Measurements from ENCODE around the gene ZNF106.
A peak's percentile ranks its signal among the peaks of the same experiment; 100 is the strongest.

Gene ZNF106

DNA sequence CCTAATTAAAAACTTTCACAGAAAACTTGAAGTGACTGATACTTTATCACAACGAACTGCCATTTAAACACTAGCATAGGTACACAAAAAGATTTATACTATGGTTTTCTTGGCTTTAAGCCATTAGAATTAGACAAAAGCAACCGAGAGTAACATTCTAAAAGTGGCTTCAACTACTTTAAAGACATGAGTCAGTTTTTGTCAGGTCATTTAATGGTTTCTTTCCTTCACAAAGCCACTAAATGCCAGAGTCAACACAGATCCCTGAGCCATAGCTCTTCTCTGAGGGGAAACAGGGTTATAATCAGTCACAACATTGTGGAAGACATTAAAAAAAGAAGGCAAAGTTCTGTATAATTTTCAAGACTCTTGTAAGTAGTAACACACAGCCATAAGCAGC is 77.0 kb downstream of the ZNF106 start:
- DNase-seq (ENCODE audit: low read depth) = no peak
- TF ChIP-seq, protein P1, sequence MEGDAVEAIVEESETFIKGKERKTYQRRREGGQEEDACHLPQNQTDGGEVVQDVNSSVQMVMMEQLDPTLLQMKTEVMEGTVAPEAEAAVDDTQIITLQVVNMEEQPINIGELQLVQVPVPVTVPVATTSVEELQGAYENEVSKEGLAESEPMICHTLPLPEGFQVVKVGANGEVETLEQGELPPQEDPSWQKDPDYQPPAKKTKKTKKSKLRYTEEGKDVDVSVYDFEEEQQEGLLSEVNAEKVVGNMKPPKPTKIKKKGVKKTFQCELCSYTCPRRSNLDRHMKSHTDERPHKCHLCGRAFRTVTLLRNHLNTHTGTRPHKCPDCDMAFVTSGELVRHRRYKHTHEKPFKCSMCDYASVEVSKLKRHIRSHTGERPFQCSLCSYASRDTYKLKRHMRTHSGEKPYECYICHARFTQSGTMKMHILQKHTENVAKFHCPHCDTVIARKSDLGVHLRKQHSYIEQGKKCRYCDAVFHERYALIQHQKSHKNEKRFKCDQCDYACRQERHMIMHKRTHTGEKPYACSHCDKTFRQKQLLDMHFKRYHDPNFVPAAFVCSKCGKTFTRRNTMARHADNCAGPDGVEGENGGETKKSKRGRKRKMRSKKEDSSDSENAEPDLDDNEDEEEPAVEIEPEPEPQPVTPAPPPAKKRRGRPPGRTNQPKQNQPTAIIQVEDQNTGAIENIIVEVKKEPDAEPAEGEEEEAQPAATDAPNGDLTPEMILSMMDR (conservative IDR thresholded peaks at IDR 0.05; ENCODE audit: low read depth, low read length) = no peak
- no peak overlapping the region for H3K4me3 ChIP-seq (ENCODE audit: low read length)

DNA sequence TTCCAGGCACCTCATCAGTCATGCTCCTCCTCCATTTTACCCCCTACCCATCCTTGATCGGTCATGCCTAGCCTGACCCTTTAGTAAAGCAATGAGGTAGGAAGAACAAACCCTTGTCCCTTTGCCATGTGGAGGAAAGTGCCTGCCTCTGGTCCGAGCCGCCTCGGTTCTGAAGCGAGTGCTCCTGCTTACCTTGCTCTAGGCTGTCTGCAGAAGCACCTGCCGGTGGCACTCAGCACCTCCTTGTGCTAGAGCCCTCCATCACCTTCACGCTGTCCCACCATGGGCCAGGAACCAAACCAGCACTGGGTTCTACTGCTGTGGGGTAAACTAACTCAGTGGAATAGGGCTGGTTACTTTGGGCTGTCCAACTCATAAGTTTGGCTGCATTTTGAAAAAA is 79.1 kb downstream of the ZNF106 start:
- TF ChIP-seq, protein P1 (conservative IDR thresholded peaks at IDR 0.05; ENCODE audit: low read depth, low read length) = no peak
- DNase-seq (ENCODE audit: low read depth) = no peak
- H3K4me3 ChIP-seq (ENCODE audit: low read length) = no peak overlapping the region

DNA sequence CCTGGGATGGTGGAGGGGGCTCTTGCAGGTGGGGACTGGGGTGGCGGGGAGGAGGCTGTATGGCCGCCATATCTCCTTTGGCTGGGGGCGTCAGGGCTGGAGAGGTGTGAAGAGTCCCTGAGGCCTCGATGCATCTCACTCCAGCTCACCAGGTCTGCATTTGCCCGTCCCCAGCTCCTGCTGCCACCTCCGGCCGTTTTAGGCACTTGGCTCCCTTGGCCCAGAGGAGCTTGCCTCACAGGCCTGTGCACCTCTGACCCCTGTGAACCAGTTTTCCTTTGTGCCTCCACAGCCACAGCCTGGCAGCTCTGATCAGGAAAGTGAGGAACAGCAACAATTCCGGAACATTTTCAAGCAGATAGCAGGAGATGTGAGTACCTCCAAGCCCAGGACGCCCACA is 81.9 kb downstream of the ZNF106 start:
- TF ChIP-seq, protein P1 (conservative IDR thresholded peaks at IDR 0.05; ENCODE audit: low read depth, low read length) = no peak
- no peak overlapping the region for H3K4me3 ChIP-seq (ENCODE audit: low read length)
- no peak for DNase-seq (ENCODE audit: low read depth)

DNA sequence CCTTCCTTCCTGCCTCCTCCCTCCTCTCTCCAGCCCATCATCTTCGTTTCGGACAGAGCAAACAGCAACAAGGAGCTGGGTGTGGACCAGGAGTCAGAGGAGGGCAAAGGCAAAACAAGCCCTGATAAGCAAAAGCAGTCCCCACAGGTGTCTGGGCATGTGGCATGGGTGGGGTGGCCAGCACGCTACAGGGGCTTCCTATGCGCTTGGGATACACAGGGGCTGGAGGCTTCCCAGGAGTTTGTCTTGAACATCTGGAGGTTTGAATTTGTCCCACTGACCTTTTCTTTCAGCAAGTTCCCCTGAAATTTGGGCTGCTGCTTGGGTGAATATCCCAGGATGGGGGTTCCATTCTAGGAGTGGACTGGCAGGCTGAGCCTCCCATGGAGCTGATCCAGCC is 82.8 kb downstream of the ZNF106 start:
- DNase-seq (ENCODE audit: low read depth) = no peak
- TF ChIP-seq, protein P1 (conservative IDR thresholded peaks at IDR 0.05; ENCODE audit: low read depth, low read length) = no peak
- H3K4me3 ChIP-seq (ENCODE audit: low read length) = no peak overlapping the region

DNA sequence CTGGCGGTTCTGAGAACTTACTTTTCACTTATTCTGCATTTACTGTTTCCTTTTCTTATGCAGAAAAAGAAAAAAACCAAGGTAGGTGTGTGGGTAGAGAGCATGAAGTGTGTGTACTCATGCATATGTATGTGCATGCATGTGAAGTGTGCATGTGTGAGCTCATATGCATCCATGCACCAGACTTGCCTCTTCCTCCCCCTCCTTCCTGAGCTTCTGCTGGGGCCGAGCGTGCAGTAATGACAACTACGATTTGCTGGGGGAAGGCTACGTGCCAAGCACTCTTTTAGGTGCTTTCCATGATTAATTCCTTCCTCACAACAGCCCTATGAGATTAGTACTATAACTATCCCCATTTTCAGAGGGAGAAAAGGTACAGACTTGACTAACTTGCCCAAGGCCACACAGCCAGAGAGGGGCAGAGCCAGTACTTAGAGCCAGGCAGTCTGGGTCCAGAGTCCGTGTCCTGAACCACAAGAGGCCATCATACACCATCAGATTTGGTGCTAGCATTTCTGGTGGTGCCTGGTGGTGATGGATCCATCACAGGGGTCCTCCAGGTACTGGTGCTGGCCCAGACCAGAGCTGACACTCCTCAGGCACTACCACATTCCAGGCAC is 85.0 kb downstream of the ZNF106 start:
- H3K4me3 ChIP-seq (ENCODE audit: low read length) = no peak overlapping the region
- DNase-seq (ENCODE audit: low read depth) = no peak
- TF ChIP-seq, protein P1 (conservative IDR thresholded peaks at IDR 0.05; ENCODE audit: low read depth, low read length) = no peak

DNA sequence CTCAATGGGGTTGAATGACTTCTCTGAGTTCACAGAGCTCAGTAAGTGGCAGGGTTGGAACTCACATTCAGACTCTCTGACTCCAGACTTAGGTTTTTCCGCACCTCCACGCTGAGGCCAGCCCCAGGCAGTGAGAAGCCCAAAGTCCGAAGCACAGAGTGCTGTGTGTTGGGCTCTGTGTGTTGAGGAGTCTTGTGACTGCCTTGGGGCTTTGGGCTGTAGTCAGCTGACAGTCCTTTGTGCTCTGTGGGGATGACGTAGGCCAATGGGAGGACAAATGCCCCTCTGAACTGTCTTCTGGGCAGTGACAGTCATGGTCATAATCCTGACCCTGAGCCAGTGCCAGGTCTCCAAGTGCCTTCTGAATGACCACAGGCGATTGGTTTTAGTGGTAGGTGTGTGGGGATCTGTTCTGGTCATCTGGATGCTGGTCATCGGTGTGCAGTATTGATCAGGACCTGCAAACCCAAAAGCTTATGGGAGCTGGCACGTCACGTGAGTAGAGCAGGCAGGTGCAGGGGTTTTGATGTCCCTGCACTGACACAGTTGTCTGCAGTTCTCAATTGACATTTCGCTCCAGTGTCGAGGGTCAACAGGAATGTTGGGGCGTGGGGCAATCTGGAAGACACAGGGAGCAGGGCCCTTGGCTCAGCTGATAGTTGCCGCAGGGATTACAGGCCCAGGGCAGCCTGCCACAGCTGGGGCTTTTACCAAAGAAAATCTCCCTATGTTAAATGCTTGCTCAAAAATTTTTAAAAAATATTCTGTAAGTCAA is 86.3 kb downstream of the ZNF106 start:
- no peak overlapping the region for H3K4me3 ChIP-seq (ENCODE audit: low read length)
- peak; percentile 56 for DNase-seq (ENCODE audit: low read depth)
- TF ChIP-seq, protein P1 (conservative IDR thresholded peaks at IDR 0.05; ENCODE audit: low read depth, low read length) = no peak

DNA sequence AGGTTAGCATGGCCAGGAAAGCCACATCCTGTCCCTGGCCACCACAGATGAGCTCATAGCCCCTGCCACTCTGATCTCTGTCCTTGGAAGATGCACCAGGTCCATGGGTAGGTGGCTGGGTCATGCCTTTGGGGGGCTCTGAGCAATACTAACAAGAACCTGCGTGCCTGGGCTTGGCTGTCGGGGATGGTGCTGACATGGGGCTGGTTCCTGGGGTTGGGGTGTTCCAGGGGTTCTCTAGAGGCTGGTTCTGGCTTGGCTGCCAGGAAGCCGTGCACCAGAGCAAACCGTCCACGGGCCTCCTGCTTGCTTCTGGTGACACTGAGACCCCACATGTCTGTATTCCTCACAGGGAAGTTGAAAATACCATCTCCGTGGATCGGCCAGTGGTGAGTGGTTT is 87.6 kb downstream of the ZNF106 start:
- no peak for DNase-seq (ENCODE audit: low read depth)
- no peak overlapping the region for H3K4me3 ChIP-seq (ENCODE audit: low read length)
- TF ChIP-seq, protein P1 (conservative IDR thresholded peaks at IDR 0.05; ENCODE audit: low read depth, low read length) = no peak
